Osteoblast (primary cell): ENCODE results near the gene LRBA. TPM values are rescaled to one million over a fixed set of nuclear protein-coding genes. Genes with fewer than 3 reads are reported as not detected.

Experiments used
- DNase-seq: peaks from one replicate; pipeline ENCODE4 v3.0.0; 2011; ENCODE audit warnings: low spot score, mixed read lengths; ENCODE audit not compliant: insufficient read length; ENCODE audit errors: missing footprints
- H2AFZ ChIP-seq: 2 replicates; pipeline ENCODE4 v1.6.0; 2011; ENCODE audit warnings: mild to moderate bottlenecking, low read length
- H3K27ac ChIP-seq: 2 replicates; pipeline ENCODE4 v1.5.1; 2011; ENCODE audit warnings: mild to moderate bottlenecking, low read depth, low read length, moderate library complexity
- H3K27me3 ChIP-seq: 2 replicates; pipeline ENCODE4 v1.6.0; 2012; ENCODE audit warnings: mild to moderate bottlenecking, control low read depth, inconsistent platforms, low read length, moderate library complexity; ENCODE audit not compliant: insufficient read depth
- H3K36me3 ChIP-seq: 2 replicates; pipeline ENCODE4 v1.5.1; 2011; ENCODE audit warnings: mild to moderate bottlenecking, low read length, control low read depth, moderate library complexity; ENCODE audit not compliant: insufficient read depth
- H3K4me1 ChIP-seq: 2 replicates; pipeline ENCODE4 v1.5.1; 2011; ENCODE audit warnings: mild to moderate bottlenecking, low read length, control low read depth, moderate library complexity; ENCODE audit not compliant: insufficient read depth
- H3K4me2 ChIP-seq: 2 replicates; pipeline ENCODE4 v1.6.0; 2011; ENCODE audit warnings: mild to moderate bottlenecking, low read length; ENCODE audit not compliant: insufficient read depth
- H3K4me3 ChIP-seq: fragments of 200-600 bp; sonication (generic); 3 replicates; pipeline ENCODE4 v1.5.1; 2012; ENCODE audit warnings: mild to moderate bottlenecking, low read length, inconsistent platforms; ENCODE audit not compliant: insufficient read depth
- H3K79me2 ChIP-seq: 2 replicates; pipeline ENCODE4 v1.6.0; 2012; ENCODE audit warnings: mild to moderate bottlenecking, low read length, control low read depth, inconsistent platforms; ENCODE audit not compliant: insufficient read depth
- H3K9me3 ChIP-seq: 2 replicates; pipeline ENCODE4 v1.5.1; 2011; ENCODE audit warnings: low read depth, low read length, control low read depth
- H4K20me1 ChIP-seq: 2 replicates; pipeline ENCODE4 v1.6.0; 2012; ENCODE audit warnings: mild to moderate bottlenecking, low read length, control low read depth; ENCODE audit not compliant: insufficient read depth
- total RNA-seq: library from RNA; depleted of rRNA; stranded (reverse); fragments of >200 nt; gene quantifications from 2 replicates; pipeline ENCODE4 v1.2.3, GENCODE V29; 2012
- TF ChIP-seq, protein P1 (sequence below): IDR thresholded peaks from 2 replicates; pipeline ENCODE4 v1.5.1; 2011; ENCODE audit warnings: mild to moderate bottlenecking, low read depth, low read length, moderate library complexity; ENCODE audit errors: extremely low read depth

LRBA gene
- total RNA-seq, 1 donor = 67.3 TPM

DNA sequence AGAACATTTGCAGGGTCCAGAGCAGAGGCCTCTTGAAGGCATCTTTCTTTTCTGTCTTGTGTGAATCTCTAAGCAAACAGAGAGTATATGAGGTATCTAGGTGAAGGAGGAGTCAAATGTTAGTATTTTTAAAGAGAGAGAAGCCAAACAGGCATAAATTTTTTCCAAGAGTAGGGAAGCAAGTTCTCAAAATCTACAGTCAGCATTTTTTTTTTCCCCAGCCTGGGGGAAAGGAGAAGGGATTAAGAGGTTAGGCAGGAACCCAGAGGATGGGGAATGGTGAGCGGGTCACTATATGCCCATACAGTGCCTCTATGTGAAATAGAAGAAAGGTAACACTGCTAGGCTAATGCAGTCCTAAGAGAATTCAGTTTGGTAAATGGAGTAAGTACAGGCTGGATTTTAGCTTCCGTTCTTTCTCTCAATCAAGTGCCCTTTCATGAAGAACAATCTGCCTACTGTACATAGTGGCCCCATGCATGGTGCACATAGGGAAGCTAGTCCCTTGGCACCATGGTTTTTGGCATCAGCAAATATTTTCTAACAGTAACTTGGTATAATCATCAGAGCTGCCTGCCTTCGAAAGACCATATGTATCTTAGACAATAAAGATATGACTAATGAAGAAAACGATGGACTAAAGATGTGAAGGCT is 596.2 kb downstream of the LRBA start:
- H3K36me3 ChIP-seq = no peaks in the 10 kb centered on the region

DNA sequence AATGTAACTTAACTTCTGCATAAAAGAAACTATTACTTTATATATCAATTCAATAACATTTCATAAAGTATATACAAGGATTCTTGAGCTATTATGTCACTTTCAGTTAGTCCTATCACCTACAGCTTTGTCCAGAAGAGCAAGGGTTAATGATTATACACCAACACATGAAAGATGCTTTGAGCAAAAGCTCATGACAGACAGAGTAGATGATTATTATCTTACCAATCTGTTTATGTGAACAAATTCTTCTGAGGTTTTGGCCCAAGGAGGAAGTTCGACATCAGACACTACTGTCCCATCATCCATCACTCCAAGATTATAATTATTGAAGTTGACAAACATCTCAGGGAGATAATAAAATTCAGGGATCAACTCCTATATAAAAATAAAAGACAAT is 599.9 kb downstream of the LRBA start:
- Histone ChIP-seq H3K4me2 (no peak overlapping the region), H3K79me2 (no peaks in the 10 kb centered on the region), H3K27ac (no peak overlapping the region), H3K4me3 (no peak overlapping the region), H2AFZ (no peak overlapping the region), H3K36me3 (no peaks in the 10 kb centered on the region), H3K9me3 (no peaks in the 10 kb centered on the region), H4K20me1 (no peaks in the 10 kb centered on the region), H3K27me3 (no peaks in the 10 kb centered on the region), H3K4me1 (no peaks in the 10 kb centered on the region)
- no peak for DNase-seq
- TF ChIP-seq, protein P1, sequence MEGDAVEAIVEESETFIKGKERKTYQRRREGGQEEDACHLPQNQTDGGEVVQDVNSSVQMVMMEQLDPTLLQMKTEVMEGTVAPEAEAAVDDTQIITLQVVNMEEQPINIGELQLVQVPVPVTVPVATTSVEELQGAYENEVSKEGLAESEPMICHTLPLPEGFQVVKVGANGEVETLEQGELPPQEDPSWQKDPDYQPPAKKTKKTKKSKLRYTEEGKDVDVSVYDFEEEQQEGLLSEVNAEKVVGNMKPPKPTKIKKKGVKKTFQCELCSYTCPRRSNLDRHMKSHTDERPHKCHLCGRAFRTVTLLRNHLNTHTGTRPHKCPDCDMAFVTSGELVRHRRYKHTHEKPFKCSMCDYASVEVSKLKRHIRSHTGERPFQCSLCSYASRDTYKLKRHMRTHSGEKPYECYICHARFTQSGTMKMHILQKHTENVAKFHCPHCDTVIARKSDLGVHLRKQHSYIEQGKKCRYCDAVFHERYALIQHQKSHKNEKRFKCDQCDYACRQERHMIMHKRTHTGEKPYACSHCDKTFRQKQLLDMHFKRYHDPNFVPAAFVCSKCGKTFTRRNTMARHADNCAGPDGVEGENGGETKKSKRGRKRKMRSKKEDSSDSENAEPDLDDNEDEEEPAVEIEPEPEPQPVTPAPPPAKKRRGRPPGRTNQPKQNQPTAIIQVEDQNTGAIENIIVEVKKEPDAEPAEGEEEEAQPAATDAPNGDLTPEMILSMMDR = no peak

More for the DNA sequence above, 596.2 kb downstream of the LRBA start:
- Histone ChIP-seq H2AFZ (no peak overlapping the region), H3K27ac (no peak overlapping the region), H3K9me3 (no peaks in the 10 kb centered on the region), H4K20me1 (no peaks in the 10 kb centered on the region), H3K4me2 (no peak overlapping the region), H3K4me1 (no peaks in the 10 kb centered on the region), H3K4me3 (no peak overlapping the region), H3K27me3 (no peaks in the 10 kb centered on the region), H3K79me2 (no peaks in the 10 kb centered on the region)
- DNase-seq = no peak
- TF ChIP-seq, protein P1 = no peak

DNA sequence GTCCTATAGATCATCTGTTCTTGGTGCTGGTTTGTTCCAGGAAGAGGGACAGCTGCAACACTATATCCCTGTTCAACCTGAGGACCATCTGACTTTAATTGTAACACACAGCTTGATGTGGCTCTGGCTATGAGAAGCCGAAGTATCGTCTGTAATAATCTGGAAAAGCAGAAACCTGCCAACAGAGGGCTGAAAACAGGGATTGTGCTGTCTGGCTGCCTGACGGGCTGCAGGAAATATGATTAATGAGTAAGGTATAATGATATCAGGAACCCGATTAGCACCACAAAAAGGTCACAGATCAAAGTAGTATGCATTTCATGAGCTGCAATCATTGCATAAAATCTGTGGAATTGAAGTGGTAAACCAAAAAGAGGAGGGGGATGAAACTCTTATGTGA is 603.6 kb downstream of the LRBA start:
- TF ChIP-seq, protein P1 = no peak
- no peak for DNase-seq
- no peak overlapping the region for H2AFZ ChIP-seq

DNA sequence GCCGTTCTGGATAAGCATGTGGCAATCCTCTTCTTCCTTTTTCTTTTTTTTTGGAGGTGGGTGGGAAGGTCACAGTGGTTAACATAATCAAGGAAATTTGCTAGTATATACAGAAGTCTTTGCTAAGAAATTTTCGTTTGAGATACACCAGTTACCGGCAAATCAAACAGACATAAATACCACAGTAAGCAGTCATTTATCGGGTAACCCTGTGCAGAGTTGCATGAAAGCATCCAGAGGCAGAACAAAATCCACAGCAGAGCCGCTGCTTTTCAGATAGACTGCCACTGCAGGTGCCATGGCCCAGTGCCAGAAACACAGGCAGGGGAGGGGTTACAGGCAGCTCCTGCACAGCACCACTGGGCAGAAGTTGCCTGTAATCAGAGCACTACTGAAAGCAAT is 612.2 kb downstream of the LRBA start:
- Histone ChIP-seq H3K4me3 (no peak overlapping the region), H3K4me1 (no peaks in the 10 kb centered on the region), H3K36me3 (no peaks in the 10 kb centered on the region), H3K27ac (no peak overlapping the region), H3K27me3 (no peaks in the 10 kb centered on the region), H4K20me1 (no peaks in the 10 kb centered on the region), H3K79me2 (no peaks in the 10 kb centered on the region), H2AFZ (no peak overlapping the region), H3K9me3 (no peaks in the 10 kb centered on the region), H3K4me2 (no peak overlapping the region)
- no peak for DNase-seq
- TF ChIP-seq, protein P1 = no peak

More for the DNA sequence above, 603.6 kb downstream of the LRBA start:
- Histone ChIP-seq H3K27ac (no peak overlapping the region), H4K20me1 (no peaks in the 10 kb centered on the region), H3K79me2 (no peaks in the 10 kb centered on the region), H3K4me1 (no peaks in the 10 kb centered on the region), H3K9me3 (no peaks in the 10 kb centered on the region), H3K4me3 (no peak overlapping the region), H3K4me2 (no peak overlapping the region), H3K36me3 (no peaks in the 10 kb centered on the region), H3K27me3 (no peaks in the 10 kb centered on the region)
